Stimulated activated CD8-positive, alpha-beta memory T cell treated with anti-CD3 and anti-CD28 coated beads, Interleukin-12 subunit alpha, Interleukin-12 subunit beta, amount 100 ng/mL, for 24 hours (primary cell): Measurements from ENCODE around the gene ZNF350.
"Not testable (repeated sequence)": the region's sequence is repeated elsewhere in the genome, so short reads cannot be mapped to it uniquely, and the experiment has no call there.

Source experiments
- DNase-seq: peaks from one replicate; pipeline ENCODE4 v3.0.0-alpha.2; 2020; ENCODE audit errors: extremely low read depth

Gene ZNF350

DNA sequence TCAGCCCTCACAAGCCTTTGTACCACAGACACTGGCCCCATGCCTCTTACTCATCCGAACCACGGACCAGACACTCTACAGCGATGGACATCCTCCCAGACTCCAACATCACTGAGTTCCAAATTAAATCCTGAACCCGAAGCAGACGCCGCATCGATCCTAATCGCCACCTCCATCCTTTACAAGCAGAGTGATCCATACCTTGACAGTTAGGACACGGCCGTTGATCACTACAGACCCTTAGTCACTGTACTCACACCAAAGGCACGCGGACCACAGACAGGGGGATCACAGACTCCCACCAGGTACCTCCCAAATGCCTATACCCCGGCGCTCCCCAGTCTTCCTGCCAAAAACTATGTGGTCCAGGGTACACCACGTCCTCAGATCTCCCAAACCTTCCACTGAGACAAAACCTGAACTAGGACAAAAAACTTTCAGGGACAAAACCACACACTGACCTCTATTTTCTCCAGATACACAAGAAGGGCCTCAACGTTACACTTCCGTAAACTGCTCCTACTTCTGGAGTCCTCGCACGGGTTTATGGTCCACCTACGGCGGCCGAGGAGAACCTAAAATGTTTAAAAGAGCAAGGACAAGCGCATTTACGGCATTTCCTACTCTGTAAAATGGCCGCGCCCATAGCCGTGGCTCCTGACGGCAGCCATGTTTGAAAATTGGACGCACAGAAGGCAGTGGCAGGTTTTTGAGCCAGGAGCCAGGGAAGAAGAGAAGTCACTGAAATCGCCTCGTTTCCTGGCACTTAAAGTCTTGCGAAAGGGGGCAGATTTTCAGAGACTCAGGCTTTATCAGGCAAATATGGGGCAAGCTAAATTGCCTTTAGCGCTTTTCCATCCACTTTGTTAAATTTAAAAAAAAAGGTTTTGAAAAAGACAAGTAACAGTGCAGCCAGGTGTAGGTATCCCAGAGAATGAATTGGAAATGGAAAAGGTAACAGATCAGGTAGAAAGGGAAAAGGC lies at the start of gene ZNF350:
Gene ZNF350, minus strand, starts transcription at position 532 of the 983 bp plus-strand sequence. CDS start 12,480 bp downstream, outside the sequence.
- DNase-seq: peak; percentile 70

GRCh38 chr19:52034051-52034728 lies 47.5 kb upstream of the ZNF350 start:
- DNase-seq: no peak

DNA sequence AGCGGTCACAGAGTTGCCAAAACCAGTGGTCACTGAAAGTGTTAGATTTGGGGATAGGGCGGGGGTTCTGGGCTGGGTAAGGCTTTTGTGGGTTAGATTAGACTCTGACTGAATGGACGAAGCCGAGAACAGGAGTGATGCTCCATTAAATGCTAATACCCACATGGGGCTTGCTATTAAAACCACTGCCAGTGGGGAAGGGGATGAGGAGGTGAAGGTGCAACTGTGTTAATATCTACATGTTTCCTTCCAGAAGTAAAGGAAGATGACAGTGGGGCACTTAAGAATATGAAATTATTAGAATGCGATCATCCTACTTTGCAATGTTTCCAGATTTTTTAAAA lies 42.1 kb upstream of the ZNF350 start:
- DNase-seq: no peak

DNA sequence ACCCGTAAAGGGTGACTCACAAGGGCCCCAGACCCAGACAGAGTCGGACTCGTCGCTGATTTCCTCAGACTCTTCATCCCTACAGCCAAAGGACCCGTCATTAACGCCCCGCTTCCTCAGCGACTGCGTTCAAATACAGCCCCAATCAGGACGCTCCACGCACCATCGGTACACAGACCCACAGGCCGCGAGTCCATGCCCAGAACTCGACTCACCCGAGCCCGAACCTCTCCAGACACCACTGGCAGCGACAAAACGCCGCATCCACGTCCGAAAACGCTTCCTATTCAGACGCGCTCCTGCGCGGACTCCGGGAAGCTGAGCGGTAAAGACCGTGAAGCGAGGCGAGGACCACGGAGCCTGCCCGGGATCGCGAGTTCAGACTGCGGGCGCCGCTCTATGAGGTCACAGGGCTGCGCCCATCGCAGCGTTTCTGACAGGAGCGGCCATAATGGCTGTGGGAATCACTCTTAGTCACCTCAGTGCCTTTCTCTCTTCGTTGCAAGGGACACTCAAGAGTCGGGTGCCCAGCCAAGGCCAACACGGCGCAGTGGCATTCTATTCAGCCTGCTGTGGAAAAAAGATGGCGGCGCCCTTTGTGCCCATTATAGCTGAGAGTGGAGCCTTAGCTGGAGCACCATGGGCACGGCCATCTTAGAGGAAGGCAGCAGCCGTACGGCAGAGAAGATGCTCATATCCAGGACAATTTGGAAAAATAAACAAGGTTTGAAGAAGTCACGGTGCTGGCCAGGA lies 41.6 kb upstream of the ZNF350 start, which contains the start of gene ZNF614:
Gene ZNF614, minus strand, starts transcription at position 353 of the 753 bp plus-strand sequence. CDS start 2,634 bp downstream, outside the sequence.
- DNase-seq: peak; percentile 60

DNA sequence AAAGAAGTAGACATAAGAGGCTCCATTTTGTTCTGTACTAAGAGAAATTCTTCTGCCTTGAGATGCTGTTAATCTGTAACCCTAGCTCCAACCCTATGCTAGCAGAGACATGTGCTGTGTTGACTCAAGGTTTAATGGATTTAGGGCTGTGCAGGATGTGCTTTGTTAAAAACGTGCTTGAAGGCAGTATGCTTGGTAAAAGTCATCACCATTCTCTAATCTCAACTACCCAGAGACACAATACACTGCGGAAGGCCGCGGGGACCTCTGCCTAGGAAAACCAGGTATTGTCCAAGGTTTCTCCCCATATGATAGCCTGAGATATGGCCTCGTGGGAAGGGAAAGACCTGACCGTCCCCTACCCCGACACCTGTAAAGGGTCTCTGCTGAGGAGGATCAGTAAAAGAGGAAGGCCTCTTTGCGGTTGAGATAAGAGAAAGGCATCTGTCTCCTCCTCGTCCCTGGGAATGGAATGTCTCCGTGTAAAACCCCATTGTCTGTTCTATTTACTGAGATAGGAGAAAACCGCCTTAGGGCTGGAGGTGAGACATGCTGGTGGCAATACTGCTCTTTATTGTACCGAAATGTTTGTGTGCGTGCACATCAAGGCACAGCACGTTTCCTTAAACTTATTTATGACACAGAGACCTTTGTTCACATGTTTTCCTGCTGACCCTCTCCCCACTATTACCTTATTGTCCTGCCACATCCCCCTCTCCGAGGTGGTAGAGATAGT lies 39.8 kb upstream of the ZNF350 start:
- not testable (repeated sequence) for DNase-seq

DNA sequence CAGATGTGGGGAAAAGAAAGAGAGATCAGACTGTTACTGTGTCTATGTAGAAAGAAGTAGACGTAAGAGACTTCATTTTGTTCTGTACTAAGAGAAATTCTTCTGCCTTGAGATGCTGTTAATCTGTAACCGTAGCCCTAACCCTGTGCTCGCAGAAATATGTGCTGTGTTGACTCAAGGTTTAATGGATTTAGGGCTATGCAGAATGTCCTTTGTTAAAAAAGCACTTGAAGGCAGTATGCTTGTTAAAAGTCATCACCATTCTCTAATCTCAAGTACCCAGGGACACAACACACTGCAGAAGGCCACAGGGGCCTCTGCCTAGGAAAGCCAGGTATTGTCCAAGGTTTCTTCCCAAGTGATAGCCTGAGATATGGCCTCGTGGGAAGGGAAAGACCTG lies 37.8 kb upstream of the ZNF350 start:
- DNase-seq: not testable (repeated sequence)

DNA sequence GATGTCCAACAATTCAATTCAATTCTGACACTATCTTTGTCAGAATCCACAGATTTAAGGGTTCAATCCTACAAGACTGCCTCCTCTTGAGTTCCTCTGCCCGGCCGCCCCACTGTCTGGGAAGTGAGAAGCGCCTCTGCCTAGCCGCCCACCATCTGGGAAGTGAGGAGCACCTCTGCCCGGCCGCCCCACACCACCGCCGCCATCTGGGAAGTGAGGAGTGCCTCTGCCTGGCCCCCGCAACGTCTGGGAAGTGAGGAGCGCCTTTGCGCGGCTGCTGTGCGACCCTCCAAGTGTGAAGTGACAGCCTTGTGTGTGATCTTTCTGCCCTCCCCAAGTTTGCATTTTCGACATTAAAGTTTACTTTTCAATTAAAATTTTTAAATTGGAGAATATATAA lies 35.6 kb upstream of the ZNF350 start:
- no peak for DNase-seq

- DNase-seq: no peak
Measured at GRCh38 chr19:52020506-52020905, 33.9 kb upstream of the ZNF350 start.

DNA sequence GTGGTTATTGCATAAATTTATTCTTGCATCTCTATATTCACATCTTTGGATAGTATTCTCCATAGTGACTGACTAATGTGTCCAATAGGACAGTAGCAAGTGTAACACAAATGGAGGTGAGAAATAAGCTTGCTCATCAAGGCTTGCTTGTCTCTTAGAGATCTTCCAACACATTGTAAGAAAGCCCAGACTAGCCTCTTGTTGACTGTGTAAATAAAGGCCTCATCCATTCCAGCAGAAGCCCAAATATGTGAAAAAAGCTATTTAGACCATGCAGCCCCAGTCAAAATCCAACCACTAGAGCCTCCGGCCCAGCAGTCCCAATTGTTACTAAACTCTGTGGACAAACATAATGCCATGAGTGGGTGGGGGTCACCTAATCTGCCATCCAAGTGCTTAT lies 24.0 kb upstream of the ZNF350 start:
- no peak for DNase-seq

DNA sequence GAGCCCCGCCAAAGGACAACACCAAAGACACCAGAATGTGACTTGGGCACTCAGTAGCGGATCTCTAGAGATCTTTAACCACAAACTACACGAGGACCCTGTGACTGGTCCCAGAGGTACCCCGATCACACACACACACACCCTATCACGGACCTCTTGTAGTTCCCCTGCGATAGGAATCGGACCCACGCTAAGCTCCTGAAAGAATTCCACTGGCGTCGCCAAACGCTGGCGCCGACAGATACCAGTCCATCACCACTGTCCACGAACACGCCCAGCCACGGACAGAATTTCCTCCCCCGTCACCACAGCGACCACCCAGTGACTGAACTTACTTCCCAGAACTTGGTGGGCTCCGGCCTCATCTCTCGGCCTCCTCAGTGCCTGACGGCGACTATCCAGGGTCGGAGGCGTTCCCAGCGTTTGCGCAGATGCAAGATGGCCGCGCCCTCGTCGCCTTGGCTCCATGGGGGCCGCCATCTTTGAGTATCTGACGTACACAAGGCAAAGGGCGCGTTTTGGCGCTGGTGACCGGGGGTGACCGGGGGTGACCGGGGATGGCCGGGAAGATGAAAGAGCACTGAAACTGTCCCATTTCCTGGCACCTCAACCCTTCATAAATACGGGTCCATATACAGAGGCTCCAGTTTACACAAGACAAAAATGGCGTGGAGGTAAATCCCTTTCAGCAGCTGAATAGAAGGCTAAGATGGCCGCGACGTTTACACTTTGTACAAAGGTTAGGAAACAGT lies 21.3 kb upstream of the ZNF350 start, which contains the start of gene ZNF615:
Gene ZNF615, minus strand, starts transcription at position 406 of the 752 bp plus-strand sequence. CDS start 4,500 bp downstream, outside the sequence.
- DNase-seq: peak; percentile 67

DNA sequence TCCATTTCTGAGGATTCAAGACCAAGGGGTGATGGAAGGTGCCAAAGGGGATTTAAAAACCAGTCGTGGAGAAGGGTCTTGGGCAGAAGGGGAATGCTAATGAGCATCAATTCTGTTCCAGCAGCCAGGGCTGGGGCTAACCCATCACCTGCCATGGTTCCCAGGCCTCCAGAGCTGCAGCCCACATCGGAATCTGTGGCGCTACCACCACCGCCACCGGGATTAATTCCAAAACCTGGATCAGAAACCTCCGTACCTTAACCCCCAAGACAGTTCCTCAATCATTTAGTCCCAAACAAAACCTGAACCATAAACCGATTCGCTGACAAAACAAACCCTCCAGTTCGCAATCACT lies 20.8 kb upstream of the ZNF350 start:
- DNase-seq: no peak

GRCh38 chr19:51994048-51994644 lies 7.5 kb upstream of the ZNF350 start:
- DNase-seq: no peak

- no peak for DNase-seq
Measured at GRCh38 chr19:51993422-51993821, 6.8 kb upstream of the ZNF350 start.

- DNase-seq: no peak
Measured at GRCh38 chr19:51983361-51983760, 3.3 kb downstream of the ZNF350 start.

DNA sequence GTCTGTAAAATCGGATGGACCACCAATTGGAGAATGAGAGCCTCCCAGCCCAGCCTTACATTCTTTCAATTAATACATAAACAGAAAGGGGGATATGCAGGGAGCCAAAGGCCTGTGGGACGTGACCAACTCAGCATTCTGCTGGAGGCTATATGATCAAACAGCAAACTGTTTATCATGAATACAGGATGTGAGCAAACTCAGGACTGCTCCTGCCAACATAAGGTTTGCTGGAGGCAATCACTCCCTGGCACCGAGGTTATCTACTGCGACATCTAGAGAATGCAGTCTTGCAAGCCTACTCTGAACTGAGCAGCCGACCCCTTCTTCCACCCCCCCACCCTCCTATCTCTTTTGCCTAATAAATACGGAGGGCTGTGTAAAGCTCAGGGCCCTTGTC lies 5.7 kb downstream of the ZNF350 start:
- DNase-seq: not testable (repeated sequence)

DNA sequence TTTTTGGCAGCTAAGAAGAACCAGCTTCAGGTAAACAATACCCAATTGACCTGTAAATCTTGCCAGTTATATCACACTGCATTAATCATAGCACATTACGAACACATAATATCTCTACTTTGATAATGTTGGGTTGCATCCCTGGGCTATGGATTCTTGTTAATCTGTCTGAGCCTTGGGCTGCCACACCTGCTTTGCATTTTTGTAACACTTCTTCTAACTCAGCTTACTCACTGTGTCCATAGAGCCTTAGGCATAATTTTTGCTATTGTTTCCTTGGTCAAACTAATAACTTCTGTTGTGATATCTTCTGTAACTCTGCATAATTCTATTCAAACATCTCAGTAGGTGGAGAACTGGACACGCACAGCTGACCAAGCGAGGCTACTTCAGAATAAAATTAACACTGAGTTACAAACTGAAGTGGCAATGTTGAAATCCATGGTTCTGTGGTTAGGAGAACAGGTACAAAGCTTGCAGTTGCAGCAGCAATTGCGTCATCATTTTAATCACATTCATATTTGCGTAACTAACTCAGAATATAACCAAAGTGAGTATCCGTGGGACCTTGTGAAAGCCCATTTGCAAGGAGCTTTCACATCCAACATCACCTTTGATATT lies 6.4 kb downstream of the ZNF350 start:
- no peak for DNase-seq

DNA sequence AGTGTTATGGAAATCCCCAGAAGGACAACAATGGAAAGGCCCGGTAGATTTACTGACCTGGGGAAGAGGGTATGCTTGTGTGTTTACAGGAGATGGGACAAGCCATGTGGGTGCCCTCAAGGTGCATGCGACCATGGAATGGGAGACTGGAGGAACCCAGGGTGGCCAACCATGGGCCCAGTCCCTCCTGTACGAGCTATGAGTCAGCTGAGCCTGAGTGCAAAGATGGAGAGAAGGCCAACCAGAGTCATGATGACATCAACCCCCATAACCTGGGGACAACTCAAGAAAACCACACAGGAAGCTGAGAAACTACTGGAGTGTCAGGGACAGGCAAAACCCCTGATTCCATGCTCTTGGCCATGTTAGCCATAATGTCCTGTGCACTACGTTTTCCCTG lies 7.8 kb downstream of the ZNF350 start:
- DNase-seq: no peak

DNA sequence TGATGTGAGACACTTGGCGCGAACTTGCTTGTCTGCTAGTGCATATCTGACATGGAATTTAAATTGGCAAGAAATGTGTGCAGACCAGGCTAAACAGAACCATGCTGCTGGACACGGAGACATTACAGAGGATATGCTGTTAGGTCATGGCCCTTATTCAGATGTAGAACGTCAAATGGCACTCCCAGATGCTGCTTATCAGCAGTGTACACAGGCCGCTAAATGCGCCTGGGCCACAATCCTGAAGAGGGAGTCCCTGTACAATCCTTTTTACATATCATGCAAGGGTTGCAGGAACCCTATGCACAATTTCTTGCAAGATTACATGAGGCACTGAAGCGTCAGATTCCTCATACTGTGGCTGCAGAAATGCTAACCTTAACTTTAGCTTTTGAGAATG lies 9.3 kb downstream of the ZNF350 start:
- DNase-seq: no peak

GRCh38 chr19:51976852-51977251 lies 9.8 kb downstream of the ZNF350 start:
- DNase-seq: no peak

- not testable (repeated sequence) for DNase-seq
Measured at GRCh38 chr19:51975787-51976186, 10.9 kb downstream of the ZNF350 start.
